ENCODE data around the gene FXYD6.

DNA sequence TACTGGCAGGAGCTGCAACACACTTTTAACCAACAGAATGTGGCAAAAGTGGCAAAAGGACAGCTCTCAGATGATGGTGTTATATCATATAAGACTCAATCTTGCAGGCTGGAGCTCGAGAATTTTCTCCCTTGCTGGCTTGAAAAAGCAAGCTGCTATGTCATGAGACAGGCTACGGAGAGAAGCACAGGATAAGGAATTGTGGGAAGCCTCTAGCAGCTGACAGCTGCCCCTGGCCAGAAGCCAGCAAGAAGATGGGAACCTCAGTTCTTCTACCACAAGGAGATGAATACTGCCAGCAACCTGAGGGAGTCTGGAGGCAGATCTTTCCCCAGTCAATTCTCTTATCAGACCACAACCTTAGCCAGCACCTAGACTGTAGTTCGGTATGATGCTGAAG lies 24.6 kb downstream of the FXYD6 start:
- TF ChIP-seq POLR2A (IDR thresholded peaks at IDR 0.05) (no peak), CTCF (IDR thresholded peaks at IDR 0.05) (no peak)
